DND-41 (cell line): ENCODE measurements around the gene GADL1.

Experiments used
- EZH2 ChIP-seq: IDR thresholded peaks from 3 replicates; pipeline ENCODE4 v1.6.1; 2012; ENCODE audit warnings: borderline replicate concordance, low read depth, mild to moderate bottlenecking, moderate library complexity, low read length, inconsistent platforms; ENCODE audit not compliant: severe bottlenecking
- TF ChIP-seq, protein P1 (sequence below): IDR thresholded peaks from 2 replicates; pipeline ENCODE4 v1.5.1; 2012; ENCODE audit warnings: borderline replicate concordance, low read length, moderate library complexity, mild to moderate bottlenecking; ENCODE audit not compliant: poor library complexity, severe bottlenecking; ENCODE audit errors: extremely low read depth

DNA sequence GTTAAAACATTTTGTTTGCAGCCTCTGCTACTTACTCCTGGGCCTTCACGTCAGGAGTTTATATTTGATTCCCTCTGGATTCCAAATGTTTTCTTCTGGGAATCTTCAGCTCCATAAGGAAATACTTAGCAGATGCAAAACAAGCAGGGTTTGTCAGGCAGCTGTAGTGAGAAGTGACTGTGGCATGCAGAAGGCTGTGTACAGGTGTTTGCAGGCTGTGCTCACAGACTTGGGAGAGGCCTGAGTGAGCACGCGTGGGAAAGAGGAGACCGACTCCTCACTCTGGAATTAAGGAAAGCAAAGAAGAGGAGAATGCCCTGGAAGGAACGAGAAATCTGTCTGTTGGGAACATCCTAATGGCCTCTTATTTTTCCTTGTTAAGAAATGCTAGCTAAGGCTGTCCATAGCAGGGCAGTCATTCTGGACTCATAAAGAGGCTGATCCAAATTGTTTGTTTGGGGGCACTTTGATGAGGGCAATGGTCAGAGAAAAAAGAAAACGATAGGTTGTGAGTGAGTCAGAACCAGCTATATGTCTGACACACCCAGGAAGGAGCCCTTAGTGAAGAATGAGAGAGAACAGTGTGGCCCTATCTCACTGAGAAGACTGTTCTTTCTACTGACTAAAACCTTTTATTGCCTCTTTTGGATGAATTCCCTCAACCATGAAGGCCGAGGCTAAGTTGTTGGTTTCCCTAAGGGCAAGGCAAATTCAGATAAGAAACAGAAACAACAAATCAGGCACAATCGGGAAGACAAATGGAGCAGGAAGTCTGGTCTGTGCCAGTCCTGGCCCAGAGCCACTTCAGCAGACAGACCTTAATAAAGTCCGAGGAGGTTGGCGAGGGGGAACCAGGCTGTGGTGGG is 205.5 kb downstream of the GADL1 start:
- TF ChIP-seq, protein P1, sequence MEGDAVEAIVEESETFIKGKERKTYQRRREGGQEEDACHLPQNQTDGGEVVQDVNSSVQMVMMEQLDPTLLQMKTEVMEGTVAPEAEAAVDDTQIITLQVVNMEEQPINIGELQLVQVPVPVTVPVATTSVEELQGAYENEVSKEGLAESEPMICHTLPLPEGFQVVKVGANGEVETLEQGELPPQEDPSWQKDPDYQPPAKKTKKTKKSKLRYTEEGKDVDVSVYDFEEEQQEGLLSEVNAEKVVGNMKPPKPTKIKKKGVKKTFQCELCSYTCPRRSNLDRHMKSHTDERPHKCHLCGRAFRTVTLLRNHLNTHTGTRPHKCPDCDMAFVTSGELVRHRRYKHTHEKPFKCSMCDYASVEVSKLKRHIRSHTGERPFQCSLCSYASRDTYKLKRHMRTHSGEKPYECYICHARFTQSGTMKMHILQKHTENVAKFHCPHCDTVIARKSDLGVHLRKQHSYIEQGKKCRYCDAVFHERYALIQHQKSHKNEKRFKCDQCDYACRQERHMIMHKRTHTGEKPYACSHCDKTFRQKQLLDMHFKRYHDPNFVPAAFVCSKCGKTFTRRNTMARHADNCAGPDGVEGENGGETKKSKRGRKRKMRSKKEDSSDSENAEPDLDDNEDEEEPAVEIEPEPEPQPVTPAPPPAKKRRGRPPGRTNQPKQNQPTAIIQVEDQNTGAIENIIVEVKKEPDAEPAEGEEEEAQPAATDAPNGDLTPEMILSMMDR: no peak
- no peak for TF ChIP-seq EZH2
